Astrocyte (in vitro differentiated cells and primary cell): ENCODE measurements around the gene C5.

Experiments used
- EZH2 ChIP-seq: IDR thresholded peaks from 2 replicates; pipeline ENCODE4 v1.6.1; 2012; ENCODE audit warnings: mild to moderate bottlenecking, low read length, inconsistent platforms; ENCODE audit not compliant: insufficient read depth
- TF ChIP-seq, protein P1 (sequence below): IDR thresholded peaks from 2 replicates; pipeline ENCODE4 v1.5.1; 2011; ENCODE audit warnings: low read depth, mild to moderate bottlenecking, inconsistent platforms, low read length, moderate library complexity; ENCODE audit not compliant: insufficient read depth

GRCh38 chr9:120941046-120941770 lies 108.9 kb downstream of the C5 start:
- TF ChIP-seq, protein P1, sequence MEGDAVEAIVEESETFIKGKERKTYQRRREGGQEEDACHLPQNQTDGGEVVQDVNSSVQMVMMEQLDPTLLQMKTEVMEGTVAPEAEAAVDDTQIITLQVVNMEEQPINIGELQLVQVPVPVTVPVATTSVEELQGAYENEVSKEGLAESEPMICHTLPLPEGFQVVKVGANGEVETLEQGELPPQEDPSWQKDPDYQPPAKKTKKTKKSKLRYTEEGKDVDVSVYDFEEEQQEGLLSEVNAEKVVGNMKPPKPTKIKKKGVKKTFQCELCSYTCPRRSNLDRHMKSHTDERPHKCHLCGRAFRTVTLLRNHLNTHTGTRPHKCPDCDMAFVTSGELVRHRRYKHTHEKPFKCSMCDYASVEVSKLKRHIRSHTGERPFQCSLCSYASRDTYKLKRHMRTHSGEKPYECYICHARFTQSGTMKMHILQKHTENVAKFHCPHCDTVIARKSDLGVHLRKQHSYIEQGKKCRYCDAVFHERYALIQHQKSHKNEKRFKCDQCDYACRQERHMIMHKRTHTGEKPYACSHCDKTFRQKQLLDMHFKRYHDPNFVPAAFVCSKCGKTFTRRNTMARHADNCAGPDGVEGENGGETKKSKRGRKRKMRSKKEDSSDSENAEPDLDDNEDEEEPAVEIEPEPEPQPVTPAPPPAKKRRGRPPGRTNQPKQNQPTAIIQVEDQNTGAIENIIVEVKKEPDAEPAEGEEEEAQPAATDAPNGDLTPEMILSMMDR: no peak
- TF ChIP-seq EZH2: no peak
